ENCODE measurements around the gene CCAR1. TPM values are rescaled to one million over a fixed set of nuclear protein-coding genes. Genes with fewer than 3 reads are reported as not detected.
"Not testable (repeated sequence)": the region's sequence is repeated elsewhere in the genome, so short reads cannot be mapped to it uniquely, and the experiment has no call there.

The CCAR1 gene
- 10 to 100 TPM in 2 of 3 donors, 1 to 10 TPM in 1; 8.5 to 51.6 (median 14.8) TPM for polyA plus RNA-seq

- H3K27ac Mint-ChIP-seq = peak within 1 kb of the TSS; percentile 93 to 98 (median 98)
- H3K4me1 Mint-ChIP-seq = peaks cover 20 to 22% of the 10 kb centered on the region in 2 donors
- peaks cover 5 to 9% (median 8%) of the 10 kb centered on the region in 3 donors for H3K27me3 Mint-ChIP-seq (ENCODE audit: low read depth in 3 of 3)
- peak; percentile 95 to 97 (median 96) for DNase-seq
- peaks cover 0 to 15% (median 2%) of the 10 kb centered on the region in 3 donors for H3K36me3 Mint-ChIP-seq
- no peaks in the 10 kb centered on the region for H3K9me3 Mint-ChIP-seq
- H3K4me3 Mint-ChIP-seq = peak within 1 kb of the TSS; percentile 95 to 99 (median 96)
Measured at GRCh38 chr10:68720793-68721672, at the start of gene CCAR1. Gene CCAR1 (plus strand): TSS chr10:68721239. CDS start chr10:68722505, 1,266 bp downstream.

GRCh38 chr10:68684413-68684812 is 36.6 kb upstream of the CCAR1 start:
- H3K4me3 Mint-ChIP-seq = peak overlapping the region in 1 of 5 donors; percentile 84

GRCh38 chr10:68696018-68696417 is 25.0 kb upstream of the CCAR1 start:
- no peak for DNase-seq
- H3K27ac Mint-ChIP-seq = no peak overlapping the region
- H3K4me1 Mint-ChIP-seq = no peaks in the 10 kb centered on the region
- no peak overlapping the region for H3K4me3 Mint-ChIP-seq
- no peaks in the 10 kb centered on the region for H3K27me3 Mint-ChIP-seq (ENCODE audit: low read depth in 3 of 3)
- H3K36me3 Mint-ChIP-seq = peaks cover 0 to 9% (median 8%) of the 10 kb centered on the region in 3 donors
- no peaks in the 10 kb centered on the region for H3K9me3 Mint-ChIP-seq

More at GRCh38 chr10:68684413-68684812, 36.6 kb upstream of the CCAR1 start:
- H3K27ac Mint-ChIP-seq = peak overlapping the region in 2 of 6 donors; percentile 73 to 88
- H3K27me3 Mint-ChIP-seq (ENCODE audit: low read depth in 3 of 3) = no peaks in the 10 kb centered on the region
- peaks cover 29 to 39% (median 33%) of the 10 kb centered on the region in 3 donors for H3K36me3 Mint-ChIP-seq
- H3K9me3 Mint-ChIP-seq = no peaks in the 10 kb centered on the region
- H3K4me1 Mint-ChIP-seq = no peaks in the 10 kb centered on the region
- peak in 1 of 3 donors; percentile 32 for DNase-seq

GRCh38 chr10:68697106-68697505 is 23.9 kb upstream of the CCAR1 start:
- Mint-ChIP-seq H3K27me3 (ENCODE audit: low read depth in 3 of 3) (no peaks in the 10 kb centered on the region), H3K4me1 (no peaks in the 10 kb centered on the region), H3K4me3 (no peak overlapping the region), H3K27ac (no peak overlapping the region), H3K9me3 (no peaks in the 10 kb centered on the region), H3K36me3 (no peaks in the 10 kb centered on the region)
- no peak for DNase-seq

- Mint-ChIP-seq H3K4me3 (no peak overlapping the region), H3K27me3 (ENCODE audit: low read depth in 3 of 3) (no peaks in the 10 kb centered on the region), H3K27ac (no peak overlapping the region), H3K4me1 (no peaks in the 10 kb centered on the region), H3K9me3 (no peaks in the 10 kb centered on the region), H3K36me3 (no peaks in the 10 kb centered on the region)
- DNase-seq = no peak
Measured at GRCh38 chr10:68700197-68700596, 20.8 kb upstream of the CCAR1 start.

- H3K4me1 Mint-ChIP-seq = no peaks in the 10 kb centered on the region
- no peak for DNase-seq
- no peaks in the 10 kb centered on the region for H3K36me3 Mint-ChIP-seq
- no peak overlapping the region for H3K4me3 Mint-ChIP-seq
- no peak overlapping the region for H3K27ac Mint-ChIP-seq
- H3K27me3 Mint-ChIP-seq (ENCODE audit: low read depth in 3 of 3) = peaks cover 0 to 1% (median 0%) of the 10 kb centered on the region in 3 donors
- no peaks in the 10 kb centered on the region for H3K9me3 Mint-ChIP-seq
Measured at GRCh38 chr10:68705548-68705947, 15.5 kb upstream of the CCAR1 start.

- not testable (repeated sequence) for H3K27ac Mint-ChIP-seq, DNase-seq
Measured at GRCh38 chr10:68708987-68709386, 12.1 kb upstream of the CCAR1 start.

GRCh38 chr10:68713065-68713464 is 8.0 kb upstream of the CCAR1 start:
- H3K4me3 Mint-ChIP-seq; H3K4me1 Mint-ChIP-seq; H3K27me3 Mint-ChIP-seq (ENCODE audit: low read depth in 3 of 3); H3K9me3 Mint-ChIP-seq; H3K27ac Mint-ChIP-seq; DNase-seq; H3K36me3 Mint-ChIP-seq: not testable (repeated sequence)

More at GRCh38 chr10:68708987-68709386, 12.1 kb upstream of the CCAR1 start:
- not testable (repeated sequence) for H3K9me3 Mint-ChIP-seq; H3K4me1 Mint-ChIP-seq; H3K27me3 Mint-ChIP-seq (ENCODE audit: low read depth in 3 of 3); H3K36me3 Mint-ChIP-seq; H3K4me3 Mint-ChIP-seq

GRCh38 chr10:68717435-68717834 is 3.6 kb upstream of the CCAR1 start:
- no peaks in the 10 kb centered on the region for H3K9me3 Mint-ChIP-seq
- peaks cover 5 to 9% (median 8%) of the 10 kb centered on the region in 3 donors for H3K27me3 Mint-ChIP-seq (ENCODE audit: low read depth in 3 of 3)
- no peak overlapping the region for H3K4me3 Mint-ChIP-seq
- H3K4me1 Mint-ChIP-seq = peaks cover 16% of the 10 kb centered on the region in 2 donors
- H3K36me3 Mint-ChIP-seq = peaks cover 0 to 5% (median 0%) of the 10 kb centered on the region in 3 donors
- no peak for DNase-seq
- H3K27ac Mint-ChIP-seq = no peak overlapping the region

- peak overlapping the region; percentile 86 to 99 (median 96) for H3K4me3 Mint-ChIP-seq
- peaks cover 20 to 22% of the 10 kb centered on the region in 2 donors for H3K4me1 Mint-ChIP-seq
- DNase-seq = peak; percentile 39 to 44 (median 44)
- peak overlapping the region; percentile 84 to 98 (median 93) for H3K27ac Mint-ChIP-seq
- H3K9me3 Mint-ChIP-seq = no peaks in the 10 kb centered on the region
- peaks cover 5 to 9% (median 8%) of the 10 kb centered on the region in 3 donors for H3K27me3 Mint-ChIP-seq (ENCODE audit: low read depth in 3 of 3)
- H3K36me3 Mint-ChIP-seq = peaks cover 0 to 21% (median 2%) of the 10 kb centered on the region in 3 donors
Measured at GRCh38 chr10:68721673-68722335, 765 bp downstream of the CCAR1 start.

GRCh38 chr10:68725016-68725415 is 4.0 kb downstream of the CCAR1 start:
- Mint-ChIP-seq H3K9me3 (no peaks in the 10 kb centered on the region), H3K4me1 (peaks cover 19 to 27% of the 10 kb centered on the region in 2 donors), H3K27me3 (ENCODE audit: low read depth in 3 of 3) (peaks cover 5 to 9% (median 8%) of the 10 kb centered on the region in 3 donors), H3K36me3 (peaks cover 2 to 30% (median 3%) of the 10 kb centered on the region in 3 donors), H3K4me3 (no peak overlapping the region), H3K27ac (no peak overlapping the region)
- no peak for DNase-seq

GRCh38 chr10:68727146-68727545 is 6.1 kb downstream of the CCAR1 start:
- peaks cover 8 to 19% of the 10 kb centered on the region in 2 donors for H3K4me1 Mint-ChIP-seq
- H3K36me3 Mint-ChIP-seq = peaks cover 2 to 32% (median 7%) of the 10 kb centered on the region in 3 donors
- no peaks in the 10 kb centered on the region for H3K9me3 Mint-ChIP-seq
- no peak overlapping the region for H3K4me3 Mint-ChIP-seq
- H3K27ac Mint-ChIP-seq = no peak overlapping the region
- no peak for DNase-seq
- H3K27me3 Mint-ChIP-seq (ENCODE audit: low read depth in 3 of 3) = no peaks in the 10 kb centered on the region

GRCh38 chr10:68732651-68733050 is 11.6 kb downstream of the CCAR1 start:
- Mint-ChIP-seq H3K36me3 (peaks cover 5 to 28% (median 17%) of the 10 kb centered on the region in 3 donors), H3K27me3 (ENCODE audit: low read depth in 3 of 3) (peaks cover 0 to 2% (median 0%) of the 10 kb centered on the region in 3 donors), H3K4me3 (no peak overlapping the region), H3K27ac (peak overlapping the region in 1 of 6 donors; percentile 39), H3K9me3 (no peaks in the 10 kb centered on the region), H3K4me1 (peaks cover 4 to 17% of the 10 kb centered on the region in 2 donors)
- DNase-seq = no peak

- Mint-ChIP-seq H3K27ac (no peak overlapping the region), H3K36me3 (peaks cover 5 to 28% (median 14%) of the 10 kb centered on the region in 3 donors), H3K4me1 (peaks cover 4 to 11% of the 10 kb centered on the region in 2 donors), H3K27me3 (ENCODE audit: low read depth in 3 of 3) (peaks cover 0 to 2% (median 0%) of the 10 kb centered on the region in 3 donors), H3K4me3 (no peak overlapping the region), H3K9me3 (no peaks in the 10 kb centered on the region)
- no peak for DNase-seq
Measured at GRCh38 chr10:68734349-68734748, 13.3 kb downstream of the CCAR1 start.

Data from immature natural killer cell (primary cell).